Embryonic facial prominence (tissue), 1 donor: Measurements from ENCODE around the gene IER2.

Experiments used
- DNase-seq: peaks from one replicate; pipeline ENCODE4 v3.0.0-alpha.2; 2016; ENCODE audit errors: extremely low spot score

Gene IER2

DNA sequence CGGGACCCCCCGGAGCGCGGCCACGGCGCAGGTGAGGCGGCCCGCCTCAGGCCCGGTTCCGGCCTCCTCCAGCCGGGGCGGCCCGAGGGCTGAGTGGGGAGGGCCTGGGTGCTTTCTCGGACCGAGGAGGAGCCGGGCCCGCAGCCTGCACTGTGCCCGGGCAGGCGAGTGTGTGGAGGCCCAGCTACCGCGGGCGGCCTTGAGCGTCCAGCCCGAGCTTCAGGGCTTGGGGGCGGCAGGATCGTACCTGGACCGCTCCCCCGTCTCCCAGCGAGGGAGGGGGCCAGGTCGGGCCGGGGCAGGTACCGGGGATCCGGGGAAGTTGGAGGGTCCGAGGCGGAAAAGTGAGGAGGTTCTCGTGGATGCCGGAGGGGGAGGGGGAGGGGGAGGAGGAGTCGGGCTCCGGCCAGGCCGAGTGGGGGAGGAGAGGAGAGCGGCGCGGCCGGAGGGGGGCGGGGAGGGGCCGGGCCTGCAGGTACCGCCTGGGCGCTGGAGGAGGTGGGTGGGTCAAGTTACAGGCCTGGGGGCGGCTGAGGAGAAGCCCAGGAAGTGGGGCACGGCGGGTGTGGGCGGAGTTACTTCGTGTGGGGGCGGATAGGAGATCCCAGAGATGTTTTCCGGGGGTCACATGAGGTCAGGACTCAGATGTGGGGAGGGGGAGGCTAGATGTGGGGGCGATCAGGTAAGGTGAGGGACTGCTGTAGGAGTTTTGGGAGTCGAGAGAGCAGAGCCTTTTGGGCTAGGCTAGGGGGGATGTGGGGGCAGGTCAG, 31.6 kb upstream of the IER2 start:
- DNase-seq, result no peak

GRCh38 chr19:13119627-13120026, 30.6 kb upstream of the IER2 start:
- no peak for DNase-seq

- DNase-seq, result no peak
Measured at GRCh38 chr19:13120031-13120430, 30.2 kb upstream of the IER2 start.

- DNase-seq, result no peak
Measured at GRCh38 chr19:13120817-13121216, 29.4 kb upstream of the IER2 start.

- no peak for DNase-seq
Measured at GRCh38 chr19:13121551-13122274, 28.5 kb upstream of the IER2 start.

GRCh38 chr19:13122275-13122878, 27.8 kb upstream of the IER2 start:
- no peak for DNase-seq

GRCh38 chr19:13122980-13123957, 26.9 kb upstream of the IER2 start:
- DNase-seq, result no peak

- DNase-seq, result no peak
Measured at GRCh38 chr19:13127051-13127450, 23.2 kb upstream of the IER2 start.

GRCh38 chr19:13127811-13128575, 22.2 kb upstream of the IER2 start:
- no peak for DNase-seq

- no peak for DNase-seq
Measured at GRCh38 chr19:13128583-13128982, 21.6 kb upstream of the IER2 start.

DNA sequence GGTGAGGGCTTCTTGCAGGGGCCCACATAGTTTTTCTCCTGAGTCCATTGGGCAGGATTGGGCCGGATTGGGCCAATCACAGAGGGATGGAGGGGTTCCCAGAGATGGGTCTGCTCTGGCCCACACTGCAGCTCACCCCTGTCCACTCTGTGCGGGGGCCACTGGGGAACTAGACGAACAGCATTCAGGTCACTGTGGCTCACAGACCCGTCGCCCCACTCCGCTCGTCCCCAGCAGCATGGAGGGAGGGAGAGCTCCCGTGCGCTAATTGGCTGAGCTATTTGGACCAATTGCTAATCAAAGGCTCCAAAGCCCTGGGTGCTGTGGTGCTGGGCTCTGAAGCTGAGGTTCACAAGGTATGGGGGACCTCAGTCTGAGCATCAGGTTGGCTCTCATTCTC, 20.8 kb upstream of the IER2 start:
- no peak for DNase-seq

DNA sequence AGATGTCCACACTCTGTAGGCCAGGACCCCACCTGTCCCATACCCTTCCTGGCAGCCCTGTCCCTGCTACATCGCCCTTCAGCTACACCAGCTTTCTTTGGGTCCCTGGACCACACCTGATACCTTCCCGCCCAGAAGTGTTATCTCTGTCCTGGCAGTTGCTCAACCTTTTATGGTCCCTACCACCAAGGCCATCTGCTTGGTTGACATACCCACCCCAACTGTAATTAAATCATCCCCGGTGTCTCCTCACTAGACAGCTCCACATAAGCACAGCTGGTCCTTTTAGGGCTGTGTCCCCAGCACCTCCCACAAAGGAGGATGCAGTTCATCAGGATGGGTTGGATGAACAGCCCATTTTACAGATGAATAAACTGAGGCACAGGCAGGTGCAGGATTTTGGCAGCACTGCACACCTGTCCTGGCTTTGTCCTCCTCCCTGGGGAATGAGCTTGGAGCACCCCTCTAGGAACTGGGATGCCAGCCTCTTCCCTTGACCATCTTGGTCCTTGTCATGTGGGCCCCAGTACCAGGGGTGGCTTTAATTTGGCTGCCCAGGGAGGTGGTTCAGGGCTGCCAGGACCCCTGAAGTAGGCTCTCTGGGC, 19.2 kb upstream of the IER2 start:
- DNase-seq, result no peak

- no peak for DNase-seq
Measured at GRCh38 chr19:13132471-13133180, 17.6 kb upstream of the IER2 start.

GRCh38 chr19:13133241-13133870, 16.9 kb upstream of the IER2 start:
- DNase-seq, result no peak

GRCh38 chr19:13134626-13135025, 15.6 kb upstream of the IER2 start:
- DNase-seq, result no peak

- no peak for DNase-seq
Measured at GRCh38 chr19:13135068-13136062, 14.8 kb upstream of the IER2 start.

DNA sequence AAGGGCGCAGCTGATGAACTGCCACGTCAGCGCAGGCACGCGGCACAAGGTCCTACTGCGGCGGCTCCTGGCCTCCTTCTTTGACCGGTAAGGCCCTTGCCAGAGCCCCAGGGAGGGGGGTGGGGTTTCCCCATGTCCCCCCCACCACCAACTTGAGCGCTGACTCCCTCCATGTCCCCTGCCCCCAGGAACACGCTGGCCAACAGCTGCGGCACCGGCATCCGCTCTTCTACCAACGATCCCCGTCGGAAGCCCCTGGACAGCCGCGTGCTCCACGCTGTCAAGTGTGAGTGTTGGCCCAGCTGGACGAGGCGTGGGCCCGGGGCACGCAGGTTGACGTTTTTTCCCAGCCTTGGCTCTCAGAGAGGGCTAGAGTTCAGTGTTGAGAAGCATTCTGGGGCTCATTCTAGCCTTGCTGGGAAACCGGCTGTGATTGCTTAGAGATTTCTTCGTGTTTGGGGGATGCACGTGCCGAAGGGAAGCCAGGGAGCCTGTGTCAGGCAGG, 12.9 kb upstream of the IER2 start:
- DNase-seq, result no peak
